Pulmonary artery endothelial cell (primary cell): ENCODE measurements around the gene DPCD. TPM values are rescaled to one million over a fixed set of nuclear protein-coding genes. Genes with fewer than 3 reads are reported as not detected.

ENCODE experiments used
- DNase-seq: peaks from one replicate; pipeline ENCODE4 v3.0.0-alpha.2; 2011; ENCODE audit warnings: low read depth, low spot score
- total RNA-seq: library from RNA; depleted of rRNA; stranded (reverse); fragments of >200 nt; gene quantifications from 2 replicates; pipeline ENCODE4 v1.2.3, GENCODE V29; 2014

DPCD gene
- total RNA-seq, 1 donor from 2014 or later, result 36.7 TPM

- DNase-seq, result no peak
Measured at GRCh38 chr10:101567165-101568006, 20.7 kb upstream of the DPCD start.

DNA sequence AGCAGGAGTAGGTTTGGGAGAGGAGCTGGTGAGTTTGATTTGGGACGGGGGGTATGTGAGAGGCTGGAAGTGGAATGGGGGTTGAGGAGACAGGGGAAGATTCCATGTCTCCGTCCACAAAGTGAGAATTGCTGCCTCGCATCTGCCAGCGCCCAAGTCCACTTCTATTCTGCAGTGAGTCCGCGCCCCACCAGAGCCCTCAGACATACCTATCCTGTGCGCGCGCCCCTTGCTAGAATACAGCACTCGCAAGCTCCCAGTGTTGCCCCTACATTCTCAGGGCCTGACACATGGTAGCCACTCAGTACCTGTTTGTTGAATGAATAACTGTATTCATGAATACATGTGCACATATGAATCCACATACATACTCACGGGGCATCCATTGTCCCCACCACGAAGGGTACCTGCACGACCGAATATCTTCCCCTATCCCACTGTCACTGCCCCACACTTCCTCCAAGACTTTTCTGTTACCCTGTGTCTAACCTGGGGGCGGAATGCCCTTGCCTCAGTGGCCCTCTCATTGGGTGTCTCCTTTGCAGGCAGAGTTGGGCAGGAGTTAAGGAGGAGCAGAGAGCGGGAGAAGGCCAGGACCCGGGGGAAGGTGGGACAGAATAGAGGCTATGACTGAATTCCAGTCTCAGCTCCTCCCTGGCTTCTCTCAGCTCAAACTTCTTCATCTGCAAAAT, 19.9 kb upstream of the DPCD start:
- DNase-seq, result no peak

DNA sequence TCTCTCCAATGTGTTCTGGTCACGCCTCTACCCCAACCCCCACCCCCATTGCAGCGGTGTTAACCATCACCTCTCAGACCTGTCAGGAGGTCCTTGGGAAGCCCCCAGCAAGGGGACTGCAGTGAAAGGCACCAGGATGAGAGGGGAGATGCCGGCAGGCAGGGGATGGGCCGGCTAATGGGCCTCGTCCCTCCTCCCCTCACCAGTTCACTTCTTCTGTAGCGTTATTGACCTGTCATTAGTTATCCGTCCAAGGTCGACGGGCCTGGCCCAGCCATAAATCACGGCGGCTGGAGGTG, 18.8 kb upstream of the DPCD start:
- no peak for DNase-seq

GRCh38 chr10:101569622-101570427, 18.3 kb upstream of the DPCD start:
- DNase-seq, result no peak

DNA sequence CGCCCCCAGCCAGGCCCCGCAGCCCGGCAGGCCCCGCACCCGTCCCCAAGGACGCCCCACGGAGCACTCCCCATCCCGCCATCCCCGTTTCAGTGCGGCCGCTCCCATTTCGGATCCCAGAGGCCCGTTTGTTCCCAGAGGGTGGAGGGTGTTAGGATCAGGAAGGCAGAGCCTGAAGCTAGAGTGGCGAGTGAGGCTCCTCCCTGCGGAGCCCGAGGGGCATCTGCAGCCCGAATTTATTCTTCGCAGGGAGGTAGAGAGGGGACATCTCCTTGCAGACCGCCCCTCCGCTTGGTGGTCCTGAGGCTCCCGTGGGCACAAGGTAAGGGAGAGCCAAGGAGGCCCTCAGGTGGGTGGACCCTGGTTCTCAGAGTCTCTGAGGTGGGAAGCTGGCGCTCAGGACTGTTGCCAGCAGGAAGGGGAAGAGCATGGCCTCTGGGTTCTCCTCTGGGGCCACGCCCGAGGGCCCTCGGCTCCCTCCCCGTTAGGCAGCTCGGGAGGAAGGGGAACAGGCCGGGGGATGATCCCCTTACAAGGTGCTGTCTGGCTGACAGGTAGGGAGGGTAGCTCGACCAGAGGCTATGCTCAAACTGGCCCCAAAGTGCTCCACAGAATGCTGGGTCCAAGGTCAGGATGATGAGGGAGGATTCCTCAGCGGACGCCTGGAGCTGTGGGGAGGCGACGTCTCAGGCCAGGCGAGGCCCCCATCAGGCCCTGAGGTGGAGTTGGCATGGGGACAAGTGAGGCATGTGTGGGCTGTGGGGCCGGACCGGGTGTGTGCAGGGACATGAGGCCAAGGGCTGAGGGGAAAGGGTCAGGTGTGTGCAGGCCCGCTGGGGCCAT, 17.5 kb upstream of the DPCD start:
- no peak for DNase-seq

- DNase-seq, result no peak
Measured at GRCh38 chr10:101571271-101571925, 16.7 kb upstream of the DPCD start.

DNA sequence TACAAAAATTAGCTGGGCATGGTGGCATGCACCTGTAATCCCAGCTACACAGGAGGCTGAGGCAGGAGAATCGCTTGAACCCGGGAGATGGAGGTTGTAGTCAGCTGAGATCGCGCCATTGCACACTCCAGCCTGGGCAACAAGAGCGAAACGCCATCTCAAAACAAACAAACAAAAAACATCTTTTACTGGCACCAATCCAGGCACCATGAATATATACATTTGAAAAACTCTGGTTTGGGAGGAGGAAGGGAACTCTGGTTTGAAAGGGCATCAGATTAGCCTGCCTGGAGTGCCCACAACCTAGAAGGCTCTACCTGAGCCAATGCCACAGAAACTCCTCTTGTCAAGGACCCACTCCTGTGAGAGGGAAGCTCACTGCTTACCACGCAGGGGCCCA, 16.0 kb upstream of the DPCD start:
- no peak for DNase-seq

DNA sequence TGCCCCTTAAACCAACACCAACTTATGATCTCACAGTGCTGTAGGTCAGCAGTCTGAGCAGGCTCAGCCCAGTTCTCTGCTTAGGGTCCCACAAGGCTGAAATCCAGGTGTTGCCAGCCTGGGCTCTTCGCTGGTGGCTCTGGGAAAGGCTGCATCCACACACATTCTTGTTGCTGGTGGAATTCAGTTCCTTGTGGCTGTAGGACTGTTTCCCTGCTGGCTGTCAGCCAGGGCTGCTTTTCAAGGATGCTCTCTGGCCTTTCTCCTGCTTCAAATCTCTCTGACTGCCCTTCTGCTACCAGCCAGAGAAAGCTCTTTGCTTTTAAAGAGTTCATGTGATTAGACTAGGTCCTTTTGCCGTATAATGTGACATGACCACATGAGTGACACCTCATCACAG, 15.3 kb upstream of the DPCD start:
- DNase-seq, result no peak

GRCh38 chr10:101573885-101574753, 14.0 kb upstream of the DPCD start:
- no peak for DNase-seq

GRCh38 chr10:101575091-101575490, 13.0 kb upstream of the DPCD start:
- no peak for DNase-seq

DNA sequence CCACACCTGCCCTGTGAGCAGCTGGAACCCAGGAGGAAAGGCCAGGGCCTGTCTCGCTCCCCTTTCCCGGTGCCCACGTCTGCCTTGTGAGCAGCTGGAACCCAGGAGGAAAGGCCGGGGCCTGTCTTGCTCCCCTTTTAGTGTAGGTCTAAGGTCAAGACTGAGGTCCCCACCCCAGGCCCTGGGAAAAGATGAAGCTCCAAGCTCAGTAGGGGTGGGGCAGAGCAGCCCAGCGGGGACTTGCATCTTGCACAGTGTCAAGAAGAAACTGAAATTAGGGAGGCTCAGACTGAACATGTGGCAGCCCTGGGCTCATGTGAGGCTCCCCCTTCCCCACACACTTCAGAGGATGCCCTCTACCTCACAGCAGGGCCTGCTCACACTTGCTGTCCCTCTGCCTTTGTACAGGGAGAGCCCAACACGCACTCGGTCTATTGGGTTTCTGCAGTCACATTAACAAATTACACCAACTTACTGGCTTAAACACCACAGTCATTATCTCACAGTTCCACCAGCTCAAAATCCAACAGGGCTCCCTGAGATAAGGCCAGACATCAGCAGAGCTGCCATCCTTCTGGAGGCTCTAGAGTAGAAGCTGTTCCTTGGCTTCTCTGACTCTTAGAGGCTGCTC, 12.4 kb upstream of the DPCD start:
- DNase-seq, result no peak

- DNase-seq, result no peak
Measured at GRCh38 chr10:101576211-101576863, 11.8 kb upstream of the DPCD start.

DNA sequence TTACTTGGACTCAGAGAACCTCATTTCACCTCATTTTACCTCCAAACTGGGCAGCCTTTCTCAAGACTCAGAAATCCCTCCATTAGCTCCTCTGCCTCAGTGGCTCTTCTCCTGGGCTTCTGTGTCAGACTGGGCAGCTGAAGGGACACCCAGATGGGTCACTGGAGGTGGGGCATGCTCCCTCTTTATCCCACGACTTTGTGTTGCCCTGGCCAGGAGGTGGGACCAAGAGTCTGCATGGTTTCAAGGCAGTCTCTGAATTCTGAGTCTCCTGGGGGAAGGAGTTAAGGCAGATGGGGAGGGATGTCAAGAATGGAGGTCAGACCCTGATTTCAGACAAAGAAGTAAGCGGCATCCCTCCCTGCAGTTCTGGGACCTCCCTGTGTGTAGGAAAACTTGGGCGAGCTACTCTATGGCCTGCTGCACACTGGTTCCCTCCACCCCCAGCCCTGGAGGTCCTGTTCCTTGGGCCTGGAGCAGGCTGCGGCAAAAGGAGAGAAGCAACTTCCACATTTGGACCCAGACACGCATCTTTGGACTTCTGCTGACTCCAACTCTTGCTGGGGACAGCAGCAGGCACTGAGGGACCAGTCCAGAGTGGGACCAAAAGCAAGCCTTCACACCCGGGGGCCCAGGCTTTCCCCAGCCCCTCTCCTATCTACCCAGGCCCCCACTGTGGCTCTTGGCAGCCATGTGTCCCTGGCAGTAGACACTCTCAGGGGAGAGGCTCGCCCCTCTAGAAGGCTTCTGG, 10.8 kb upstream of the DPCD start:
- DNase-seq, result no peak

DNA sequence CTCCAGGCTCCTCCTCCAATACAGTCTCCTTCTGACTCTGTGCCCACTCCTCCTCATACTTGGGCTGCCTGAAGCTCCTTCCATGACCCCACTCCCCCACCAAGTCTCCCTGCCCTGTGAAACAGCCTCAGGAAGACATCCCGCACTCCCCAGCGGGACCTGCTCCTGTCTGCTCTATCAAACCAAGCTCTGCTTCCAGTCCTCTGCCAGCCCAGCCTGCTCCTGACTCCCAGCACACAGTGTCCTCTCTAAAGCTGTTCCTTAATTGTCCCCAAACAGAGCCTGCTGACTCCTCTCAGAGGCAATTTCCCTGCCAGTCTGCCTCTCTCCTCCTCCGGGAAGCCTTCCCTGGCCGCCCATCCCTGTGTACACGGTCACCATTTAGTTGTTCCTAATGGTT, 9.9 kb upstream of the DPCD start:
- DNase-seq, result no peak

DNA sequence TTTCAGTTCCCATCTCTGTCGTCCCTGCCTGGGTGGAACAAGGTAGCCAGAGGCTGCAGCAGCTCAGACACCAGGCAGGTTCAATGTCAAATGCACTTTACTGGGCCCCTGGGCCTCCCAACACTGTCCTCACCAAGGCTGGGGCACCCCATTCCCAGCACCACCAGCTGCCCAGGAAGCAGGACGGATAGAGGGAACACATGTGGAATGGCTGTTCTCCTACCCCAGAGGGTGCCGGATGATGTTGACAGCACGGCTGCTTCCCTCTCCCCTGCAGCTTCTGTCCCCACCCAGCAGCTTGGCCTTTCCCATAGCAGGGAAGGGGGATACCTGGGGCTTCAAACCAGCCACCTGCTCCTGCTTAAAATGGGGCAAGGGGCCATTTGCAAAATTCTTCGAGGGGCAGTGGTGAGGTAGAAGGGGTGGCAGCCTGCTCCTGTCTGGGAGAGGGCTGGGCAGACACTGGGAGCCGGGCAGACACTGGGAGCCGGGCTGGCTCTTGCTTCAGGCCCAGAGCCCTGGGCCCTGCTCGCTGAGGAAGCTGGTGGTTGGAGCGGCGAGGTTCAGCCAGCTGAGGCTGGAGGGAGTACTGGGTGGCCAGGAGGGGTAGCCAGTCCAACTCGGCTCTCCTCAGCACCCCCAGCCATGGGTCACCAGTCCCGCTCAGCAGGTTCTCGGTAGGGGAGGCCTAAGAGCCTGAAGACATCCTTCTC, 9.2 kb upstream of the DPCD start:
- no peak for DNase-seq

GRCh38 chr10:101579516-101579870, 8.6 kb upstream of the DPCD start:
- no peak for DNase-seq
